ENCODE measurements around the gene LDB2. TPM values are rescaled to one million over a fixed set of nuclear protein-coding genes. Genes with fewer than 3 reads are reported as not detected.

LDB2 gene
- total RNA-seq, 6 experiments from 2014 or later: 24.2 to 40.4 (median 31.7) TPM

- H3K4me1 Mint-ChIP-seq (ENCODE audit: low read depth): peaks cover 7% of the 10 kb centered on the region
- no peaks in the 10 kb centered on the region for H3K36me3 Mint-ChIP-seq (ENCODE audit: low read depth)
- no peak overlapping the region for H3K27ac Mint-ChIP-seq
- TF ChIP-seq, protein P1, sequence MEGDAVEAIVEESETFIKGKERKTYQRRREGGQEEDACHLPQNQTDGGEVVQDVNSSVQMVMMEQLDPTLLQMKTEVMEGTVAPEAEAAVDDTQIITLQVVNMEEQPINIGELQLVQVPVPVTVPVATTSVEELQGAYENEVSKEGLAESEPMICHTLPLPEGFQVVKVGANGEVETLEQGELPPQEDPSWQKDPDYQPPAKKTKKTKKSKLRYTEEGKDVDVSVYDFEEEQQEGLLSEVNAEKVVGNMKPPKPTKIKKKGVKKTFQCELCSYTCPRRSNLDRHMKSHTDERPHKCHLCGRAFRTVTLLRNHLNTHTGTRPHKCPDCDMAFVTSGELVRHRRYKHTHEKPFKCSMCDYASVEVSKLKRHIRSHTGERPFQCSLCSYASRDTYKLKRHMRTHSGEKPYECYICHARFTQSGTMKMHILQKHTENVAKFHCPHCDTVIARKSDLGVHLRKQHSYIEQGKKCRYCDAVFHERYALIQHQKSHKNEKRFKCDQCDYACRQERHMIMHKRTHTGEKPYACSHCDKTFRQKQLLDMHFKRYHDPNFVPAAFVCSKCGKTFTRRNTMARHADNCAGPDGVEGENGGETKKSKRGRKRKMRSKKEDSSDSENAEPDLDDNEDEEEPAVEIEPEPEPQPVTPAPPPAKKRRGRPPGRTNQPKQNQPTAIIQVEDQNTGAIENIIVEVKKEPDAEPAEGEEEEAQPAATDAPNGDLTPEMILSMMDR (IDR thresholded peaks at IDR 0.05): no peak
- no peak overlapping the region for H3K4me3 Mint-ChIP-seq
- peaks cover 9% of the 10 kb centered on the region for H3K27me3 Mint-ChIP-seq (ENCODE audit: insufficient read depth)
- H3K9me3 Mint-ChIP-seq: no peaks in the 10 kb centered on the region
- DNase-seq: no peak
Measured at GRCh38 chr4:16464651-16465050, 433.8 kb downstream of the LDB2 start.

DNA sequence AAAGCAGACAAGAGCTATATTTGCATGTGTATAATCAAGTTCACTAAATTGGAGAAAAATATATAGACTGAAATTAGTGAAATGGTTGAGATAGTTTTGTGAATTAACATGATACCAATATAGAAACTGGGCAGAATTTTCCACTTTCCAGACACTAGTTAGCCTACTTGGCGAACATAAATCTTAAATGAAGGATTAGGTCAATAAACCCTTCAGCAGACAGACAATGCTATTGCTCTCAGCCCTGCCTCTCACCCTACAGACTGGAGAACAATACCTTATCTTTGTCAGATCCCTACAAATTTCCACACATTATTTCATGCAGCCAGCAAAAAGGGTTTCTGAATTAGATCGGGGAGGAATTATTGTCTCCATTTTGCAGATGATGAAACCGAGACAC lies 435.8 kb downstream of the LDB2 start:
- Mint-ChIP-seq H3K36me3 (ENCODE audit: low read depth) (no peaks in the 10 kb centered on the region), H3K27ac (no peak overlapping the region), H3K4me1 (ENCODE audit: low read depth) (peaks cover 18% of the 10 kb centered on the region), H3K9me3 (no peaks in the 10 kb centered on the region), H3K27me3 (ENCODE audit: insufficient read depth) (peaks cover 14% of the 10 kb centered on the region), H3K4me3 (no peak overlapping the region)
- TF ChIP-seq, protein P1 (IDR thresholded peaks at IDR 0.05): no peak
- DNase-seq: no peak

GRCh38 chr4:16461362-16461761 lies 437.1 kb downstream of the LDB2 start:
- Mint-ChIP-seq H3K36me3 (ENCODE audit: low read depth) (no peaks in the 10 kb centered on the region), H3K4me3 (no peak overlapping the region), H3K4me1 (ENCODE audit: low read depth) (peaks cover 18% of the 10 kb centered on the region), H3K9me3 (no peaks in the 10 kb centered on the region), H3K27ac (no peak overlapping the region), H3K27me3 (ENCODE audit: insufficient read depth) (peaks cover 9% of the 10 kb centered on the region)
- TF ChIP-seq, protein P1 (IDR thresholded peaks at IDR 0.05): no peak
- peak; percentile 25 for DNase-seq

GRCh38 chr4:16457944-16458343 lies 440.5 kb downstream of the LDB2 start:
- Mint-ChIP-seq H3K27ac (no peak overlapping the region), H3K4me3 (no peak overlapping the region), H3K9me3 (no peaks in the 10 kb centered on the region), H3K36me3 (ENCODE audit: low read depth) (no peaks in the 10 kb centered on the region), H3K27me3 (ENCODE audit: insufficient read depth) (peaks cover 10% of the 10 kb centered on the region), H3K4me1 (ENCODE audit: low read depth) (peaks cover 28% of the 10 kb centered on the region)
- peak; percentile 23 for DNase-seq
- TF ChIP-seq, protein P1 (IDR thresholded peaks at IDR 0.05): no peak
